GM12892 (cell line): ENCODE results near the gene MARK1.

ENCODE experiments used
- DNase-seq: peaks from one replicate; pipeline ENCODE4 v3.0.0; 2011; ENCODE audit not compliant: insufficient read length
- FAIRE-seq: peaks from 2 replicates; lab custom pipeline; 2011; peaks lifted over from hg19 to GRCh38; lab: Jason Lieb, UNC
- POLR2A ChIP-seq: IDR thresholded peaks from 2 replicates; pipeline ENCODE4 v1.6.1; 2011; ENCODE audit warnings: low read depth, low read length, control low read depth
- POLR2AphosphoS5 ChIP-seq: IDR thresholded peaks from 2 replicates; pipeline ENCODE4 v1.6.1; 2011; ENCODE audit warnings: low read depth, low read length, control low read depth
- TAF1 ChIP-seq: IDR thresholded peaks from 2 replicates; pipeline ENCODE4 v1.6.1; 2011; ENCODE audit warnings: low read depth, mild to moderate bottlenecking, control low read depth, low read length, borderline replicate concordance

The MARK1 gene

DNA sequence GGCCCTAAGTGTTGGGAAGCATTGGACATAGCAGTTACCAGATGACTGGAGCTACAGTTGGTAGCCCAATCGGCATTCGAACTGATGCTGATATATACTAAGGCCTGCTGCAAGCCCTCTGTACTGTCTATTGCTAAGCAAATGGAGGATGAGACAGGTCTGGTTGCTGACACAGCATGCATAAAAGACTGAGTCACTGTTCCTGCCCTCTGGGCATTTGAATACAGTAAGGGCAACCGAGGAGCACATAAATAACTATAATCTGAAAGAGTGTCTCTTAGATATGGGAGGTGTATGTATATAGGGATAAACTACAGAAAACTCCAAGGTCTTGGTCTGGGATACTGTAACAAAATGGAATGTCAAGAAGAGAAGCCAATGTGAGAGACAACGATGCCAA is 16.8 kb upstream of the MARK1 start:
- TF ChIP-seq POLR2AphosphoS5 (no peak), POLR2A (no peak), TAF1 (no peak)
- DNase-seq (no peak), FAIRE-seq (no peak)

- TF ChIP-seq TAF1 (no peak), POLR2AphosphoS5 (no peak), POLR2A (no peak)
- no peak for DNase-seq
- no peak for FAIRE-seq
Observed at GRCh38 chr1:220511785-220512184, 16.2 kb upstream of the MARK1 start.

- FAIRE-seq (no peak), DNase-seq (no peak)
- TF ChIP-seq POLR2AphosphoS5 (no peak), POLR2A (no peak), TAF1 (no peak)
Observed at GRCh38 chr1:220513834-220514233, 14.1 kb upstream of the MARK1 start.

DNA sequence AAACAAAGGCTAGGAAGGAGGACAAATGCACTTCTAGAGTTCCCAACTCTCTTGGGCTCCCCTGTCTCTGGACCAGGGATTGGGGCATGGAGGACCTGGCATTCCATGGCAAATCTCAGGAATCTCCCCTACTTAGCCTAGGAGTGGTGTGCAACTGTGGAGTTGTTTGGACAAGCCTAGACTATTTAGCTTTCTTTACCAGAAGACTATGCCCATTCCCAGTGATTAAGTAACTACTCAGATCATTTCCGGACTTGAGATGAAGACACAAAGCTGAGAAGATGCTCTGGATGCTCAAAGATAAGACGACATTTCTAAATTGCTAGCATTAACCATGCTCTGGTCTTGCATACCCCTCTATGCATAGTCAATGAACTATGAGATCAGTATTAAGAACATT is 13.7 kb upstream of the MARK1 start:
- FAIRE-seq (no peak), DNase-seq (no peak)
- no peak for TF ChIP-seq TAF1
- no peak for TF ChIP-seq POLR2AphosphoS5
- no peak for TF ChIP-seq POLR2A

DNA sequence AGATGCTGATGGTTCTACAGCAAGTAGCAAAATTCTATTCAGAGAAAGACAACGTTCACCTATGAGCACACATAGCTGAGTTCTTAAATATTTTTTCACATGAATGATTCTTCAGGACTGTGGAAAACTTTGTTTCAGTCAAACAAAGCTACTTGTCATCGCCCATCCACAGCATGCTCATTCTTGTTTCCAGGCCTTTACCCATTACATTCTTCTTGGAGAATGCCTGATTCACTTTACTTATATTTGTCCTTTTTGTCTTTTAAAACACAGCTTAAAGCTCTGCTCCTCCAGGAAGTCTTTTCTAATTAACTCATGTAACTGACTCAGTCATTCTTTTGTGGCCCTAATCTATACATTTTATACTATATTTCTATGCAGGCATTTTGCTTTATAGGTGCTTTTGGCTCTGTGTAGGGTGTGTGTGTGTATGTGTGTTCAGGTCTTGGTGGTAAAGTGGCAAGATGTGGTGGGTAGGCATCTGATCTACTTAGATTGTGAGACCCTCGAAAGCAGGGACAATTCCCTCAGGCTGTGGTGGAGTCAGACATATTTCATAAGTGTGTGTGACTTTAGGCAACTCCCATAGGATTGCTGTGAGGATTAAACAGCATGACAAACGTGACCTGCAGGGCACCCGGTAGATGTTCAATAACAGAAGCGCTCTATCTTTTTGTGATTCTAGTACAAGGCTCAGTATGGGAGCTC is 11.8 kb upstream of the MARK1 start:
- FAIRE-seq (no peak), DNase-seq (no peak)
- TF ChIP-seq TAF1 (no peak), POLR2A (no peak), POLR2AphosphoS5 (no peak)

GRCh38 chr1:220516722-220517042 is 11.3 kb upstream of the MARK1 start:
- no peak for TF ChIP-seq POLR2AphosphoS5
- no peak for TF ChIP-seq TAF1
- TF ChIP-seq POLR2A: no peak
- DNase-seq (no peak), FAIRE-seq (no peak)

GRCh38 chr1:220521778-220522177 is 6.2 kb upstream of the MARK1 start:
- FAIRE-seq (no peak), DNase-seq (no peak)
- TF ChIP-seq TAF1: no peak
- no peak for TF ChIP-seq POLR2A
- no peak for TF ChIP-seq POLR2AphosphoS5

DNA sequence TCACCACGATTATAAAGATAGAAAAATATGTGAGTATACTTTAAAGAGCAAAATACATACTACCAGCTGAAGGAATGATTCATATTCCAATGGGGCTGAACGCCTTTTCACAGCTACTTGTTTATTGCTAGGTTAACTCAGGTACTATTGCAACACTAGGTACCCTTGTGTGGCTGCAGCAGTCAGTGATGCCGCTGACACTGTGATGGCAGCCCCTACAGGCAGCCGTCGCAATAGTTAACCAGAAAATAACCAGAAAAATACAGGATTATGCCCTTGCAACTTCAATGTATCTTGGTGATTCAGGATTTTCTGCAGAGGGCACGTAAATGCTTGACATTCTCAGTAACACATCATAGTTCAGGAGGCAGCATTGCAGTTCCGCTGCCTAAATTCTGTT is 1.6 kb upstream of the MARK1 start:
- TF ChIP-seq POLR2AphosphoS5 (no peak), POLR2A (no peak), TAF1 (no peak)
- FAIRE-seq (no peak), DNase-seq (no peak)

DNA sequence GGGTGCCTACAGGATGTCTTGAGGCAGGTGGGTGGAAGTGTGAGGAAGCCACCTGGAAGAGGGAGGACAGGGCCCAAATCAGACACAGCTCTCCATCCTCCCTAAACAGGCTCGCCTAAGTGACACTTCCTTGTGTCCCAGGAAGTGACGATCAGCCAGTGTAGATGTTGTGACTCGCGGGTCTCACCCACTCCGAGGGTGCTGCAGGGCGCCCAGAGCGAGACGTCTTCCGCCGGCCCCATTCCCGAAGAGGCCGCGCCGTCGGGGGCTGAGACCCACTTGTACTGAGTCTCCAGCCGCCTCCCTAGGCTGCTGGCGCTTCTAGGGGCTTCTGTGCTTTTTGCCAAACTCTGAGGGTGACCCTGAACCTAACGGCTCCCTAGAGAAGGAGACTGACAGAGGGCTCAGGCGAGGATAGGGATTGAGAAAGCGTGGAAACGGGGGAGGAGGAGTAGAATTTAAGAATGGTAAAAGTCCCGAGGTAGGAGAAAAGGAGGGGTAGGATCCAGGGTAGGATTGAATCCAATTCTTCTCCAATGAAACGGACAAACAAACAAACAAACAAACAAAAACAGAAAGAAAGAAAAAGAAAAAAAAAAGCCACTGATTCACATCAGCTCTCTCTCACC is 543 bp upstream of the MARK1 start:
- TF ChIP-seq POLR2A (peak; percentile 65; the same call in 1 of the 2 replicates), POLR2AphosphoS5 (no peak)
- DNase-seq (no peak), FAIRE-seq (peak; percentile 14)

DNA sequence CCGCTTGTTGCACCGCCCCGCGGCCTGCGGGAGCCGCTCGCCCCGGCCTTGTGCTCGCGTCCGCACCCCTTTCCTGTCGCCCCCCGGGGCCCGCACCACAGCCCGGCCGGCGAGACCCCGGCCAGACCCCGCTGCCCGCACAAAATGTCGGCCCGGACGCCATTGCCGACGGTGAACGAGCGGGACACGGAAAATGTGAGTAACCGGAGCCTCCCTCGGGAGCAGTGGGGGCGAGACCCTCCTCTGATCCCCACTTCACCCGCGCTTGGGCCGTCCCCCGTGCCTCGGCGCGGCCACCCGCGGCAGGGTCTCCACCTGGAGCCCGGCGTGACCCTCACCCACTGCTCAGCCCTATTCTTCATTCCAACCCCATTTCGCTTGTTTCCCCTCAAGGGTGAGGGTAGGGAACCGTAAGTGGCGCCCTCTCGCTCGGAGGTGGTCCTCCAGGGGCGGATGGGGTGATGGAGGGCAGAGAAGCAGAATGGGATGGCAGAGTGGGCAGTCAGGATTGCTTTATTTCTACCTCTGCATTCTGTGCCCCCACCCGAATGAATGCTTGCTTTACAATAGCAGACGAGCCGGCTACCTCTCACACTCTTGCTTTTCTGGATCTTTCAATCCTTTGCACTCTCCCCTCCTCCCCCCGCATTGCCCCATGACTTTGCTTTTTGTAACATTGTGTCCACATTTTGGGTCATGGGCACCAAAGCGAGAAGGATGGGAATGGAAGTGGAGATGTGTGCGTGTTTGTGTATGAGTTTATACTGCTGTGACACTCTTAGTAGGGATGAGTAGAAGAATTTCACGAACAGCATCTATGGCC is 954 bp downstream of the MARK1 start:
- no peak for TF ChIP-seq TAF1
- no peak for DNase-seq
- FAIRE-seq: no peak

GRCh38 chr1:220529521-220530020 is 1.6 kb downstream of the MARK1 start:
- FAIRE-seq (no peak), DNase-seq (no peak)
- TF ChIP-seq POLR2A (no peak), TAF1 (no peak), POLR2AphosphoS5 (no peak)

GRCh38 chr1:220533504-220534109 is 5.7 kb downstream of the MARK1 start:
- FAIRE-seq: no peak
- TF ChIP-seq TAF1: no peak
- no peak for TF ChIP-seq POLR2A
- TF ChIP-seq POLR2AphosphoS5: no peak
- DNase-seq: no peak
